Suprapubic skin (tissue), 4 donors: ENCODE results near the gene S100G. TPM values are rescaled to one million over a fixed set of nuclear protein-coding genes. Genes with fewer than 3 reads are reported as not detected.

Experiments
- DNase-seq, 2 donors: peaks; one replicate each; pipeline ENCODE4 v3.0.0-alpha.2; 2019; ENCODE audit warnings: low spot score in 2 of 2
- H3K27ac ChIP-seq: fragments of 200-600 bp; sonication (generic); one replicate; pipeline ENCODE4 v1.5.1; 2019
- H3K27me3 ChIP-seq: fragments of 200-600 bp; sonication (generic); one replicate; pipeline ENCODE4 v1.5.1; 2019
- H3K36me3 ChIP-seq: fragments of 200-600 bp; sonication (generic); one replicate; pipeline ENCODE4 v1.5.1; 2019
- H3K4me1 ChIP-seq: fragments of 200-600 bp; sonication (generic); one replicate; pipeline ENCODE4 v1.5.1; 2019
- H3K4me3 ChIP-seq: fragments of 200-600 bp; sonication (generic); one replicate; pipeline ENCODE4 v1.5.1; 2019; ENCODE audit warnings: mild to moderate bottlenecking
- H3K9me3 ChIP-seq: fragments of 200-600 bp; sonication (generic); one replicate; pipeline ENCODE4 v1.5.1; 2019
- CTCF ChIP-seq, 2 donors: fragments of 200-600 bp in 1 of 2; fragments of 450-650 bp in 1 of 2; sonication (generic) in 1 of 2; IDR thresholded peaks; one replicate each; pipeline ENCODE4 v1.5.1; 2016 to 2019; ENCODE audit warnings: antibody characterized with exemption in 2 of 2, mild to moderate bottlenecking in 1 of 2, moderate library complexity in 1 of 2
- EP300 ChIP-seq: sonication (generic); formaldehyde crosslinking; IDR thresholded peaks from one replicate; pipeline ENCODE4 v1.6.1; 2017; ENCODE audit warnings: antibody characterized with exemption
- POLR2A ChIP-seq, 2 donors: fragments of 450-650 bp; IDR thresholded peaks; one replicate each; pipeline ENCODE4 v1.6.1; 2017; ENCODE audit warnings: antibody characterized with exemption in 2 of 2, mild to moderate bottlenecking in 2 of 2, moderate library complexity in 2 of 2
- POLR2AphosphoS5 ChIP-seq, 3 donors: sonication (generic); formaldehyde crosslinking; IDR thresholded peaks; one replicate each; pipeline ENCODE4 v1.6.1; 2017; ENCODE audit warnings: antibody characterized with exemption in 3 of 3
- WGBS: methylation state at CpG from one replicate; pipeline ENCODE4 v1.1.5; 2018; 5-methylcytosine and 5-hydroxymethylcytosine counted together
- total RNA-seq, 4 donors: library from RNA; depleted of rRNA; stranded (reverse); fragments of >200 nt; gene quantifications; one replicate each; pipeline ENCODE4 v1.1.0, GENCODE V29; 2016

The S100G gene
- total RNA-seq, 4 donors from 2014 or later, result not detected

- H3K27me3 ChIP-seq, result no peaks in the 10 kb centered on the region
- TF ChIP-seq POLR2A (IDR thresholded peaks at IDR 0.05) (no peak), POLR2AphosphoS5 (IDR thresholded peaks at IDR 0.05) (no peak), EP300 (no peak), CTCF (IDR thresholded peaks at IDR 0.05) (no peak)
- H3K4me1 ChIP-seq, result no peaks in the 10 kb centered on the region
- H3K4me3 ChIP-seq, result no peak overlapping the region
- H3K9me3 ChIP-seq, result no peaks in the 10 kb centered on the region
- peaks cover 3% of the 10 kb centered on the region for H3K36me3 ChIP-seq
- no peak overlapping the region for H3K27ac ChIP-seq
- WGBS, result 89% methylated on average over 6 of the region's 6 CpGs
- DNase-seq, result no peak
Measured at GRCh38 chrX:16699389-16699788, 49.4 kb downstream of the S100G start.

- TF ChIP-seq EP300 (no peak), POLR2AphosphoS5 (IDR thresholded peaks at IDR 0.05) (no peak), CTCF (IDR thresholded peaks at IDR 0.05) (no peak), POLR2A (IDR thresholded peaks at IDR 0.05) (no peak)
- DNase-seq, result no peak
- H3K27ac ChIP-seq, result no peak overlapping the region
- H3K4me3 ChIP-seq, result no peak overlapping the region
- peaks cover 3% of the 10 kb centered on the region for H3K36me3 ChIP-seq
- no peaks in the 10 kb centered on the region for H3K9me3 ChIP-seq
- H3K27me3 ChIP-seq, result no peaks in the 10 kb centered on the region
- no peaks in the 10 kb centered on the region for H3K4me1 ChIP-seq
- 86% methylated on average over 2 of the region's 2 CpGs for WGBS
Measured at GRCh38 chrX:16700734-16701133, 50.8 kb downstream of the S100G start.

- Histone ChIP-seq H3K9me3 (no peaks in the 10 kb centered on the region), H3K4me1 (no peaks in the 10 kb centered on the region), H3K27ac (no peak overlapping the region), H3K4me3 (no peak overlapping the region), H3K36me3 (peaks cover 3% of the 10 kb centered on the region), H3K27me3 (no peaks in the 10 kb centered on the region)
- WGBS, result 85% methylated on average over 15 of the region's 15 CpGs
- no peak for TF ChIP-seq CTCF (IDR thresholded peaks at IDR 0.05)
- no peak for TF ChIP-seq EP300
- no peak for TF ChIP-seq POLR2A (IDR thresholded peaks at IDR 0.05)
- TF ChIP-seq POLR2AphosphoS5 (IDR thresholded peaks at IDR 0.05), result no peak
- DNase-seq, result peak in 1 of 2 donors; percentile 5
Measured at GRCh38 chrX:16702700-16703599, 53.0 kb downstream of the S100G start.

Other genes starting within 250 kb of the S100G start
- 10 to 100 TPM in 3 of 4 donors, 1 to 10 TPM in 1; 8.7 to 24.9 (median 12.0) TPM for gene CTPS2, start 62.5 kb downstream of the S100G start, total RNA-seq
- 10 to 100 TPM; 16.7 to 20.9 (median 18.9) TPM for gene SYAP1, start 69.5 kb downstream of the S100G start, total RNA-seq
- 10 to 100 TPM in 3 of 4 donors, 1 to 10 TPM in 1; 8.6 to 15.5 (median 14.5) TPM for gene TXLNG, start 136.3 kb downstream of the S100G start, total RNA-seq
- 10 to 100 TPM; 62.9 to 88.8 (median 66.0) TPM for gene RBBP7, start 220.2 kb downstream of the S100G start, total RNA-seq